HG03175 (cell line): ENCODE results near the gene PGPEP1.
"Not testable (repeated sequence)": the region's sequence is repeated elsewhere in the genome, so short reads cannot be mapped to it uniquely, and the experiment has no call there.

ENCODE experiments used
- ATAC-seq: cut with Tn5 transposase; IDR thresholded peaks from one replicate; pipeline ENCODE4 v1.9.1; 2021; ENCODE audit warnings: mild to moderate bottlenecking, moderate library complexity; ENCODE audit not compliant: unreplicated experiment

PGPEP1 gene

GRCh38 chr19:18308051-18308947 lies 32.1 kb upstream of the PGPEP1 start:
- ATAC-seq: no peak

- no peak for ATAC-seq
These were observed 31.5 kb upstream of the PGPEP1 start for GRCh38 chr19:18308948-18309325.

- ATAC-seq: no peak
These were observed 30.8 kb upstream of the PGPEP1 start for GRCh38 chr19:18309525-18310064.

GRCh38 chr19:18310118-18310909 lies 30.1 kb upstream of the PGPEP1 start:
- ATAC-seq: no peak

- ATAC-seq: no peak
These were observed 29.4 kb upstream of the PGPEP1 start for GRCh38 chr19:18310966-18311365.

GRCh38 chr19:18311502-18312091 lies 28.8 kb upstream of the PGPEP1 start:
- ATAC-seq: no peak

- ATAC-seq: no peak
These were observed 28.3 kb upstream of the PGPEP1 start for GRCh38 chr19:18312092-18312534.

- no peak for ATAC-seq
These were observed 27.0 kb upstream of the PGPEP1 start for GRCh38 chr19:18313398-18313797.

- no peak for ATAC-seq
These were observed 22.2 kb upstream of the PGPEP1 start for GRCh38 chr19:18317961-18318800.

GRCh38 chr19:18319591-18320135 lies 20.7 kb upstream of the PGPEP1 start:
- no peak for ATAC-seq

GRCh38 chr19:18320865-18321733 lies 19.3 kb upstream of the PGPEP1 start:
- ATAC-seq: no peak

- ATAC-seq: no peak
These were observed 18.7 kb upstream of the PGPEP1 start for GRCh38 chr19:18321734-18322102.

- ATAC-seq: no peak
These were observed 18.1 kb upstream of the PGPEP1 start for GRCh38 chr19:18322318-18322758.

- peak; percentile 92 for ATAC-seq
These were observed 17.5 kb upstream of the PGPEP1 start, which contains the start of gene LSM4 for GRCh38 chr19:18322759-18323460. Gene LSM4 (minus strand): TSS chr19:18323076. CDS start chr19:18323020, 56 bp downstream.

GRCh38 chr19:18324373-18324731 lies 16.0 kb upstream of the PGPEP1 start:
- not testable (repeated sequence) for ATAC-seq

GRCh38 chr19:18326772-18327171 lies 13.6 kb upstream of the PGPEP1 start:
- ATAC-seq: no peak

GRCh38 chr19:18328340-18329034 lies 11.9 kb upstream of the PGPEP1 start:
- peak; percentile 94 for ATAC-seq

GRCh38 chr19:18329035-18329376 lies 11.4 kb upstream of the PGPEP1 start:
- ATAC-seq: no peak
